D341Med (cell line): ENCODE data around the gene SLC12A3.

ENCODE experiments used
- DNase-seq: peaks from one replicate; pipeline ENCODE4 v3.0.0; 2012; ENCODE audit warnings: low spot score

Gene SLC12A3, protein sequence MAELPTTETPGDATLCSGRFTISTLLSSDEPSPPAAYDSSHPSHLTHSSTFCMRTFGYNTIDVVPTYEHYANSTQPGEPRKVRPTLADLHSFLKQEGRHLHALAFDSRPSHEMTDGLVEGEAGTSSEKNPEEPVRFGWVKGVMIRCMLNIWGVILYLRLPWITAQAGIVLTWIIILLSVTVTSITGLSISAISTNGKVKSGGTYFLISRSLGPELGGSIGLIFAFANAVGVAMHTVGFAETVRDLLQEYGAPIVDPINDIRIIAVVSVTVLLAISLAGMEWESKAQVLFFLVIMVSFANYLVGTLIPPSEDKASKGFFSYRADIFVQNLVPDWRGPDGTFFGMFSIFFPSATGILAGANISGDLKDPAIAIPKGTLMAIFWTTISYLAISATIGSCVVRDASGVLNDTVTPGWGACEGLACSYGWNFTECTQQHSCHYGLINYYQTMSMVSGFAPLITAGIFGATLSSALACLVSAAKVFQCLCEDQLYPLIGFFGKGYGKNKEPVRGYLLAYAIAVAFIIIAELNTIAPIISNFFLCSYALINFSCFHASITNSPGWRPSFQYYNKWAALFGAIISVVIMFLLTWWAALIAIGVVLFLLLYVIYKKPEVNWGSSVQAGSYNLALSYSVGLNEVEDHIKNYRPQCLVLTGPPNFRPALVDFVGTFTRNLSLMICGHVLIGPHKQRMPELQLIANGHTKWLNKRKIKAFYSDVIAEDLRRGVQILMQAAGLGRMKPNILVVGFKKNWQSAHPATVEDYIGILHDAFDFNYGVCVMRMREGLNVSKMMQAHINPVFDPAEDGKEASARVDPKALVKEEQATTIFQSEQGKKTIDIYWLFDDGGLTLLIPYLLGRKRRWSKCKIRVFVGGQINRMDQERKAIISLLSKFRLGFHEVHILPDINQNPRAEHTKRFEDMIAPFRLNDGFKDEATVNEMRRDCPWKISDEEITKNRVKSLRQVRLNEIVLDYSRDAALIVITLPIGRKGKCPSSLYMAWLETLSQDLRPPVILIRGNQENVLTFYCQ

GRCh38 chr16:56864960-56865359 is at the start of gene SLC12A3:
Gene SLC12A3 (plus strand): TSS chr16:56865207. CDS start chr16:56865236, 29 bp downstream.
- no peak for DNase-seq

DNA sequence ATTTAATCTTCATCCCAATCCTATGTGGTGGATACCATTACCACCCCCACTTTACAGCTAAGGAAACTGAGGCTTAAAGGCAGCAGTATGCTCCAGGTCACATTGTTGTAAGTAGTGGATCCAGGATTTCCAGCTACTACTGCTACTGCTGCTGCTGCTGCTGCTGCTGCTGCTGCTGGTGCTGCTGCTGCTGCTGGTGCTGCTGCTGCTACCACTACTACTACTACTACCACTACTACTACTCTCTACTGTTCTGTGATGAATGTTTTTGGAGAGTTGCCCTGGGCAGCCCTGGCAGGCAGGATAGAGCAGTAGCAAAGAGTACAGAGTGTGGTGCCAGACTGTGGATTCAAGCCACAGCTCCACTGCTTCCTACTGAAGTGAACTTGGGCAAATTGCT is 49.3 kb upstream of the SLC12A3 start:
- DNase-seq, result no peak

DNA sequence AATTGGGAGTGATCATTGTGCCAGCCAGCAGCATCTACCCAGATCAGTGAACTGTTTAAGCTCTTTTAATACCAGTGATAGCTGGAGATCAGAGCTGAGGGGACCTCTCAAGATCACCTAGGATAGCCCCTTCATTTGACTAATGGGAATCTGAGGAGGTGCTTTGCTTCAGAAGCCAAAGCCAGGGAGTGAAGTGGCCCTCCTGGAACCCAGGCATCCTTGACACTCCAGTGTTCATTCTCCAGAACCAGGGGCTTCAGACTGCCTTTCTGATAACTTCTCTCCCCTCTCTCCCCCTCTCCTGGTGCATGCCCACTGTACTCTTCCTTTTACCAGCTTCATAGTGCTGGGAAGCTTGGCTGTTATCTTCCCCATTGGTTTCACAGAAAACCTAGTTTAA is 48.0 kb upstream of the SLC12A3 start:
- no peak for DNase-seq

DNA sequence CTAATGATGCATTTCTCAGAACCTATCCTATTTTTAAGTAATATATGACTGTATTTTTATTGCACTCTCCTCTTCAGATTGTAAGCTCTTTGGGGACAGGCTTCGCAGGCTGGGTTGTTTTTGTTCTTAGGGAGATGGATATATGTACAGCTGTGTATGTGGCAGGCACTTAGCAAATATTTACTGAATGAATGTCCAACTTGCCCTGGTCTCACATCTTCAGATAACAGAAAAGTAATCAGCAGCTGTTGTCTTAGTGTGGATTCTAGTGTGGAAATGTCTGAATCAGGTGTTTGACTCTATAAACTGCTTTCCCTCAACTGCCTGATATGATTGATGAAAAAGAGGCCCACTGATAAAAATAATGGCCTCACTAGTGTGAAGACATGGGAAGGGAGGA is 47.1 kb upstream of the SLC12A3 start:
- no peak for DNase-seq

GRCh38 chr16:56823081-56823733 is 41.8 kb upstream of the SLC12A3 start:
- DNase-seq, result no peak

GRCh38 chr16:56824331-56824730 is 40.7 kb upstream of the SLC12A3 start:
- no peak for DNase-seq

GRCh38 chr16:56824804-56825203 is 40.2 kb upstream of the SLC12A3 start:
- DNase-seq, result no peak

GRCh38 chr16:56825826-56826225 is 39.2 kb upstream of the SLC12A3 start:
- DNase-seq, result no peak

GRCh38 chr16:56828647-56829046 is 36.4 kb upstream of the SLC12A3 start:
- DNase-seq, result no peak

DNA sequence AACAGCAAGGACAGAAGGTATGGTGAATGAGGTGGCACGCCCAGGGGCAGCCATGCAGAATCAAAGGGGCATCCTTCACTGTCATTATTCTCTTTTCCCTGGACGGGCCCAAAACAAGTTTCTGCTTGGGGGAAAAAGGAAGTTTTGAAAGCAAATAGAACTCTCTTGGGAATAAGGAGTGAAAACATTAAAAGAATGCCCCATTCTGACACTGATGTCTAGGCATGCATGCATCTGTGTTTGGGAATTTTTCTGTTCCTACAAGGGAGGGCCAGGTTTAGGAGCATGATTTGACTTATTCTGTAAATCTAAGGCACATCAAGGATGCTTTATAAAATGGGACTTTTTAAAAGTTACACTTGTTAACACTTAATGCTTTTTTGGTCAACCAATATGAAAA is 34.3 kb upstream of the SLC12A3 start:
- no peak for DNase-seq

DNA sequence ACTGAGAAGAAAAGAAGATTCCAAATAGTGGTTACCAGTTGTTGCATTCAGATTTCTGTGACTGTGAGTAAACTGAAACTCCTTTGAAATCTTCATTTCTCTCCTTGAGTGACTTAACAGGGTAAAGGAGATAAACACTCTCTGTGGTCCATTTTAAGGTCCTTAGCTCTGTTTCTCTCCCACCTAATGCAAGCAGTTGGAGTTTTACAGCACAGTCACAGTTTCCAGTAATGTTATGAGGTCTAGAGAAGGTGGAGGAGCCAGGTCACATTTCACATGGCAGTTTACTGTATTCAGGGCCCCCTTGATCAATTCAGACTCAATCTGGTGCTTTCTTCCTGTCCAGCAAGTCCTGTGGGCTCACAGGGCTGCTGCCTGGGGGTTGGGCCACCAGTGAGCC is 32.2 kb upstream of the SLC12A3 start:
- DNase-seq, result no peak

- DNase-seq, result no peak
These were observed 31.6 kb upstream of the SLC12A3 start for GRCh38 chr16:56833243-56833970.

DNA sequence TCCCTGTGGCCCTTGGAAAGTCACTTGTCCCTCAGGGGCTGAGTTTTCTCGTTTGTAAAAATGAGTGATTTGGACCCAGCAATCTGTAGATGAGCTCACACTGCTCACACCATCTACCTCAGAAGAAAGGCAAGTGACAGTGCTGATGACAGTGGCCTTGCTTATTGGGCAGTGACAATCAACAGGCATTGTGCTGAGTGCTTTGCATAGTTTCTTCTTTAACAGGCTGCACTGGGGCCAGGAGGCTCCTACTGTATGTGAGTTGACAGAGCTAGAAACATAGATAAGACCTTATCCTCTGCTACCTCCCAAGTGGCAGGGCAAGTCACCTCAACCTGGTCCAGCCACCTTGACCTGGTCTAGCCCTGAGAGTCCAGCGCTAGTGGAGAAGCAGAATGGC is 29.7 kb upstream of the SLC12A3 start:
- DNase-seq, result no peak

- no peak for DNase-seq
These were observed 28.4 kb upstream of the SLC12A3 start for GRCh38 chr16:56836410-56837230.

DNA sequence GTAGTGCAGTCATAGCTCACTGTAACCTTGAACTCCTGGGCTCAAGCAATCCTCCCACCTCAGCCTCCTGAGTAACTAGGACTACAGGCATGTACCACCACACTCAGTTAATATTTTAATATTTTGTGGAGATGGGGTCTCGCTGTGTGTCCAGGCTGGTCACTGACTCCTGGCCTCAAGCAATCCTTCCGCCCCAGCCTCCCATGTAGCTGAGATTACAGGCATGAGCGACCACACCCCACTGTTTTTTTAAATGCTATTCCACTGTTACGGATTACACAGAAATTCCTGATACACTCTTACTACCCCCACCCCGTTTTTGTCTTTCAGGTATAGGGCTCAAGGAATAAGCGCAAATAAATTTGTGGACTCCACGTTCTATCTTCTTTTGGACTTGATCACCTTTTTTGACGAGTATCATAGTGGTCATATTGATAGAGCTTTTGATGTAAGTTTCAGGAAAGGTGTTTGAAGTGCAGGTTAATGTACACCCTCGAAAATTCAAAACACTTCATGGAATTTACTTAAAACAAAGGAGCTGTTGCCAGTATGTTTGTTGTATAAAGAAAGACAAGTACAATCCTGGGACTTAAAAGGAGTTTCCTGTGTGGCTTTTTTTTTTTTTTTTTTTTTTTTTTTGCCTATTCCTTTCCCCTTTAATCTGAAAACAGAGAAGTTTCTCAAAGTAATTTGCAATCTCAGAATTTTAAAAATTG is 26.2 kb upstream of the SLC12A3 start:
- no peak for DNase-seq

GRCh38 chr16:56841233-56841632 is 23.8 kb upstream of the SLC12A3 start:
- DNase-seq, result no peak

DNA sequence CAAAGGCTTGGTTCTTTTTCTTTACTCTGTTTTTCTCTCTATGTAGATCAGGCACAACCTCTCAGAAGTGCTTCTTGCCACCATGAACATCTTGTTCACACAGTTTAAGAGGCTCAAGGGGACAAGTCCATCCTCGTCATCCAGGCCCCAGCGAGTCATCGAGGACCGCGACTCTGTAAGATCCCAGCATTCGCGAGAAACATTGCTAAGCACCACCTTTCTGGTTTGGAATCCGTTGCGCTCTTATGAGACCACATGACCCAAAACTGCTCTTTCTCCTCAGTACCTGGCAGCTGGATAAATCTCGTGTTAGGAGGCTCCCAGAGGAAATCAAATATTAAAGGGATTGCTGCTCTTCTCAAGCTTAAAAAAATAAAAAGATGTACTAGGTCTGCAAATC is 23.3 kb upstream of the SLC12A3 start:
- no peak for DNase-seq

- no peak for DNase-seq
These were observed 22.9 kb upstream of the SLC12A3 start for GRCh38 chr16:56842133-56842532.

- DNase-seq, result no peak
These were observed 21.0 kb upstream of the SLC12A3 start for GRCh38 chr16:56844056-56844455.
